Measurements from ENCODE around the gene PSMG4.

PSMG4 gene

DNA sequence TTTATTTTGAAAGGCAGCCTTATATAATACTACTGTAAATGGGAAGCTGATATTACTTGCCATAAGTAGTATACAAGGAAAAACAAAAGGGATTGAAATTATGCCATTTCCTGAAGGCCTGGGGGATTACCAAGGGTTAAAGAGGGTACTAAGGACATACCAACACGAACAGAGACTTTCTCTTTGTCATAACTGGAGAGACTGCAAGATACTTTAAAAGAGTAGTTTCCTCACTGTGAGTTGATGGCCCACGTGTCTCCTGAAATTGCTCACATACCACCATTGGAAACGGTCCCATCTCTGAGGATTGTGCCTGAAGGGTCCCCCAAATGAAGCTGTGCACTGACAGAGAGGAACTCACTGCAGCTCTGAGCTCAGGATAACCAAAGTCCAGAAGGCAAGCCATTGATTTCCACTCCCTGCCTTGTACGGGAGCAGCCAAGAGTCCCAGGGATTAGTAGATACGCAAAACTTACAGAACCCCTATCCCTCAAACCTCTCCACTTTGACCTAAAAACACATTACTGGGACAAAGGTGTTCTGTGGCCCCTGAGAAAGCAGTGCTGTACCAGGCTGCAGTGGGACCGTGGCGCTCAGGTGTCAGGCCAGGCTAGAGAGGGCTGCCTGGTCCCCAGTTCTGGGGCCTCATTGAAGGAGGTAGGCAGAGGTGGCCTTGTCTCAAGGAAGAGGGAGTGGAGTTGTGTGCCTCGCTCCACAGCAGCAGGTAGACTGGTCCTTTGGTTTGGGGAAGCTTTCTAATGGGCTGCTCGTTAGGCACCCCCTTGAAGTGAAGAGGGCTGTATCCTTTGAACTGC, 15.2 kb downstream of the PSMG4 start:
- H3K4me1 ChIP-seq (ENCODE audit: control insufficient read depth, insufficient read depth, low read length) = no peaks in the 10 kb centered on the region; the same call in 1 of the 2 replicates
- H3K9me3 ChIP-seq (ENCODE audit: control insufficient read depth, insufficient read depth, low read depth, low read length) = no peaks in the 10 kb centered on the region
- CTCF ChIA-PET = interaction anchor here (0.5 to 2.0 kb wide), 3 partner anchors 137 to 458 kb away, joined by 3 to 7 read pairs (median 4); no protein-coding TSS in a partner anchor
- H3K4me3 ChIP-seq (ENCODE audit: low read depth, low read length) = no peak overlapping the region
- POLR2A ChIA-PET = interaction anchor here (0.6 kb wide), 1 partner anchor 517 kb away, joined by 3 read pairs; no protein-coding TSS in a partner anchor
- H3K36me3 ChIP-seq (ENCODE audit: control insufficient read depth in 2 of 2, insufficient read depth in 1 of 2, low read length in 2 of 2) = peaks cover 3 to 60% of the 10 kb centered on the region in 2 experiments; a peak in 2 of 3 replicates
- H3K27ac ChIP-seq (ENCODE audit: extremely low read depth, low read depth, low read length) = no peak overlapping the region
- TF ChIP-seq ZNF776 (tag by site-specific recombination; IDR thresholded peaks at IDR 0.05; ENCODE audit: borderline replicate concordance) (no peak), IKZF3 (tag by site-specific recombination; IDR thresholded peaks at IDR 0.05) (no peak), ZNF311 (tag by site-specific recombination; IDR thresholded peaks at IDR 0.05; ENCODE audit: borderline replicate concordance) (no peak), KLF16 (tag by site-specific recombination; IDR thresholded peaks at IDR 0.05) (no peak), ZNF426 (tag by site-specific recombination; IDR thresholded peaks at IDR 0.05) (no peak), GLIS2 (tag by site-specific recombination; IDR thresholded peaks at IDR 0.05) (no peak), ZBTB48 (tag by site-specific recombination; IDR thresholded peaks at IDR 0.05) (no peak), ZNF658 (tag by site-specific recombination; IDR thresholded peaks at IDR 0.05) (no peak)
- TF ChIP-seq, protein P1, sequence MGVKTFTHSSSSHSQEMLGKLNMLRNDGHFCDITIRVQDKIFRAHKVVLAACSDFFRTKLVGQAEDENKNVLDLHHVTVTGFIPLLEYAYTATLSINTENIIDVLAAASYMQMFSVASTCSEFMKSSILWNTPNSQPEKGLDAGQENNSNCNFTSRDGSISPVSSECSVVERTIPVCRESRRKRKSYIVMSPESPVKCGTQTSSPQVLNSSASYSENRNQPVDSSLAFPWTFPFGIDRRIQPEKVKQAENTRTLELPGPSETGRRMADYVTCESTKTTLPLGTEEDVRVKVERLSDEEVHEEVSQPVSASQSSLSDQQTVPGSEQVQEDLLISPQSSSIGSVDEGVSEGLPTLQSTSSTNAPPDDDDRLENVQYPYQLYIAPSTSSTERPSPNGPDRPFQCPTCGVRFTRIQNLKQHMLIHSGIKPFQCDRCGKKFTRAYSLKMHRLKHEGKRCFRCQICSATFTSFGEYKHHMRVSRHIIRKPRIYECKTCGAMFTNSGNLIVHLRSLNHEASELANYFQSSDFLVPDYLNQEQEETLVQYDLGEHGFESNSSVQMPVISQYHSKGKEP (tag by site-specific recombination; IDR thresholded peaks at IDR 0.05) = no peak

DNA sequence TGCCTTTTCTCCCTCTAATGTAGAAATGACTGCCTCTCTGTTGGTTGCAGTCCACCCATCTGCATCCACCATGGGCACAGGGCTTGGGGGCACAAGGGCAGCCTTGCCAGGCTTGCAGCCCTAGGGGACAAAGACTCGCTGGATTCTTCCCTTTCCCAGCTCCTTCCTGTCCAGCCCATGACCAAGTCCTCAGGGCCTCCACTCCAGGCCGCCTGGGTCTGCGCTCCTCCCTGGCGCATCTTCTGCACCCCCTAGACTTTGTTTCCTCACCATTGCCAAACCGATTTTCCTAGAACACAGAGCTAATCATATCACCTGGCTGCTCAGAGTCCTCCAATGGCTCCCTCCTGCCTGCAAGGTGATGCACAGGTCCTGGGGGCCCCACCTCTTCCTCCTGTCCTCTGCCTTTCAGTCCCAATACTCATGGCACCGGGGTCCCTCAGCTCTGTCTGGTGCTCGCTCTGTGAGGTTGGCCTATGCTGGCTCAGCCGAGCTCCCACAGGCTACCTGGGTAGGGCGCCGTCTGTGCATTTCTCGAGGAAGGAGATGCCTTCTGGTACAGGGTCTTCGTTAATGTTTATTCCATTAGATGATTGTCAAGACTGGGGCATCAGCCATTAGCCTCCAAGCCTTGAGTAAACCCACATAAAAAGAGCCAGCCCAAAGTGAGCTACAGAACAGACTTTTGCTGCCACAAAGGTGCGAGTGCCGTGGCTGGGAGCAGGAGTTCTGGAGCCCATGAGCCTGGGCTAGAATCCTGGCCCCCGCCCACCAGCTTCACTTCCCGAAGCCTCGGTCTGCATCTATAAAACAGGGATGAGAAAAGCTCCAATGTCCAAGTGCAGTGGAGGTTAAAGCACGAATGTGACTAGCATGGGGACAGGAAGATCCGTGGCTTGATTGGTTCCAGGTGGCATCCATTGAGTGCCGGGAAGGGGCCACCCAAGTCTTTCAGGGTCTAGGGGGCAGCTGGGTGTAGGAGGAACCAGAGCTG, 17.7 kb downstream of the PSMG4 start:
- CTCF ChIA-PET = interaction anchor here (0.5 to 2.0 kb wide), 6 partner anchors 25 to 702 kb away, joined by 3 to 7 read pairs (median 4); no protein-coding TSS in a partner anchor
- no peaks in the 10 kb centered on the region for H3K9me3 ChIP-seq (ENCODE audit: control insufficient read depth, insufficient read depth, low read depth, low read length)
- no peaks in the 10 kb centered on the region; the same call in 1 of the 2 replicates for H3K4me1 ChIP-seq (ENCODE audit: control insufficient read depth, insufficient read depth, low read length)
- H3K27ac ChIP-seq (ENCODE audit: extremely low read depth, low read depth, low read length) = no peak overlapping the region
- TF ChIP-seq KLF1 (tag by site-specific recombination; IDR thresholded peaks at IDR 0.05) (no peak), ZNF184 (tag by site-specific recombination; IDR thresholded peaks at IDR 0.05) (no peak)
- H3K36me3 ChIP-seq (ENCODE audit: control insufficient read depth in 2 of 2, insufficient read depth in 1 of 2, low read length in 2 of 2) = peaks cover 0 to 34% of the 10 kb centered on the region in 2 experiments; a peak in 2 of 3 replicates
- POLR2A ChIA-PET = interaction anchor here (1.4 kb wide), 1 partner anchor 9 kb away, joined by 4 read pairs; no protein-coding TSS in a partner anchor
- H3K4me3 ChIP-seq (ENCODE audit: low read depth, low read length) = no peak overlapping the region

DNA sequence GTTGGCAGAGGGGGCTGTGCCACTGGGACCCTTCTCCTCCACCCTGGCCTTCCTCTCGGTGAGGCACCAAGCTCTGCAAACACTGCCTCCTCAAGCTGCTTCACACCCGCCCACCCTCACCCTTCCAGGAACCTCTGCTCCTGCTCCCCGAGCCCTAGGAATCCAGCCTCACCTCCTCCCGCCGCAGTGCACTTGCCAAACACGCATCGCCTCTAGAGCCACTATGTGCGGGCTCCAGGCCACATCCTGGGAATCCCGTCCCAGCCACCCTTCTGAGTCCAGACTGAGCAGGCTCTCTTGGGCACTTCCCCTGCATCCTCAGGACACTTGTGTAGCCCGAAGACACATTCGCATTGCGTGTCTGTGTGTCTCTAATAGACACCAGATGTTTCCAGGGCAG, 18.5 kb downstream of the PSMG4 start:
- peaks cover 0 to 31% of the 10 kb centered on the region in 2 experiments; a peak in 2 of 3 replicates for H3K36me3 ChIP-seq (ENCODE audit: control insufficient read depth in 2 of 2, insufficient read depth in 1 of 2, low read length in 2 of 2)
- no peaks in the 10 kb centered on the region; the same call in 1 of the 2 replicates for H3K4me1 ChIP-seq (ENCODE audit: control insufficient read depth, insufficient read depth, low read length)
- H3K4me3 ChIP-seq (ENCODE audit: low read depth, low read length) = no peak overlapping the region
- ChIA-PET POLR2A (interaction anchor here (1.4 kb wide), 1 partner anchor 10 kb away, joined by 4 read pairs; no protein-coding TSS in a partner anchor), CTCF (interaction anchor here (0.7 to 2.0 kb wide), 3 partner anchors 454 to 701 kb away, joined by 3 to 7 read pairs (median 5); no protein-coding TSS in a partner anchor)
- no peak for TF ChIP-seq MYNN (tag by site-specific recombination; IDR thresholded peaks at IDR 0.05; ENCODE audit: borderline replicate concordance)
- no peak for TF ChIP-seq ZFP69B (tag by site-specific recombination; IDR thresholded peaks at IDR 0.05)
- no peak for TF ChIP-seq ZNF19 (tag by site-specific recombination; IDR thresholded peaks at IDR 0.05; ENCODE audit: low read depth)
- TF ChIP-seq, protein P2, sequence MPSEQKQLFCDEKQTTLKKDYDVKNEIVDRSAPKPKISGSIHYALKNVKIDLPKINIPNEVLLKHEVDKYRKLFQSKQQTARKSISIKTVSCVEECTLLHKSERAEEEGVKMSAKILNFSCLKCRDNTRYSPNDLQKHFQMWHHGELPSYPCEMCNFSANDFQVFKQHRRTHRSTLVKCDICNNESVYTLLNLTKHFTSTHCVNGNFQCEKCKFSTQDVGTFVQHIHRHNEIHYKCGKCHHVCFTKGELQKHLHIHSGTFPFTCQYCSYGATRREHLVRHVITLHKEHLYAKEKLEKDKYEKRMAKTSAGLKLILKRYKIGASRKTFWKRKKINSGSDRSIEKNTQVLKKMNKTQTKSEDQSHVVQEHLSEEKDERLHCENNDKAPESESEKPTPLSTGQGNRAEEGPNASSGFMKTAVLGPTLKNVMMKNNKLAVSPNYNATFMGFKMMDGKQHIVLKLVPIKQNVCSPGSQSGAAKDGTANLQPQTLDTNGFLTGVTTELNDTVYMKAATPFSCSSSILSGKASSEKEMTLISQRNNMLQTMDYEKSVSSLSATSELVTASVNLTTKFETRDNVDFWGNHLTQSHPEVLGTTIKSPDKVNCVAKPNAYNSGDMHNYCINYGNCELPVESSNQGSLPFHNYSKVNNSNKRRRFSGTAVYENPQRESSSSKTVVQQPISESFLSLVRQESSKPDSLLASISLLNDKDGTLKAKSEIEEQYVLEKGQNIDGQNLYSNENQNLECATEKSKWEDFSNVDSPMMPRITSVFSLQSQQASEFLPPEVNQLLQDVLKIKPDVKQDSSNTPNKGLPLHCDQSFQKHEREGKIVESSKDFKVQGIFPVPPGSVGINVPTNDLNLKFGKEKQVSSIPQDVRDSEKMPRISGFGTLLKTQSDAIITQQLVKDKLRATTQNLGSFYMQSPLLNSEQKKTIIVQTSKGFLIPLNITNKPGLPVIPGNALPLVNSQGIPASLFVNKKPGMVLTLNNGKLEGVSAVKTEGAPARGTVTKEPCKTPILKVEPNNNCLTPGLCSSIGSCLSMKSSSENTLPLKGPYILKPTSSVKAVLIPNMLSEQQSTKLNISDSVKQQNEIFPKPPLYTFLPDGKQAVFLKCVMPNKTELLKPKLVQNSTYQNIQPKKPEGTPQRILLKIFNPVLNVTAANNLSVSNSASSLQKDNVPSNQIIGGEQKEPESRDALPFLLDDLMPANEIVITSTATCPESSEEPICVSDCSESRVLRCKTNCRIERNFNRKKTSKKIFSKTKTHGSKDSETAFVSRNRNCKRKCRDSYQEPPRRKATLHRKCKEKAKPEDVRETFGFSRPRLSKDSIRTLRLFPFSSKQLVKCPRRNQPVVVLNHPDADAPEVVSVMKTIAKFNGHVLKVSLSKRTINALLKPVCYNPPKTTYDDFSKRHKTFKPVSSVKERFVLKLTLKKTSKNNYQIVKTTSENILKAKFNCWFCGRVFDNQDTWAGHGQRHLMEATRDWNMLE (tag by site-specific recombination; conservative IDR thresholded peaks at IDR 0.05; ENCODE audit: low read depth) = no peak
- TF ChIP-seq, protein P3, sequence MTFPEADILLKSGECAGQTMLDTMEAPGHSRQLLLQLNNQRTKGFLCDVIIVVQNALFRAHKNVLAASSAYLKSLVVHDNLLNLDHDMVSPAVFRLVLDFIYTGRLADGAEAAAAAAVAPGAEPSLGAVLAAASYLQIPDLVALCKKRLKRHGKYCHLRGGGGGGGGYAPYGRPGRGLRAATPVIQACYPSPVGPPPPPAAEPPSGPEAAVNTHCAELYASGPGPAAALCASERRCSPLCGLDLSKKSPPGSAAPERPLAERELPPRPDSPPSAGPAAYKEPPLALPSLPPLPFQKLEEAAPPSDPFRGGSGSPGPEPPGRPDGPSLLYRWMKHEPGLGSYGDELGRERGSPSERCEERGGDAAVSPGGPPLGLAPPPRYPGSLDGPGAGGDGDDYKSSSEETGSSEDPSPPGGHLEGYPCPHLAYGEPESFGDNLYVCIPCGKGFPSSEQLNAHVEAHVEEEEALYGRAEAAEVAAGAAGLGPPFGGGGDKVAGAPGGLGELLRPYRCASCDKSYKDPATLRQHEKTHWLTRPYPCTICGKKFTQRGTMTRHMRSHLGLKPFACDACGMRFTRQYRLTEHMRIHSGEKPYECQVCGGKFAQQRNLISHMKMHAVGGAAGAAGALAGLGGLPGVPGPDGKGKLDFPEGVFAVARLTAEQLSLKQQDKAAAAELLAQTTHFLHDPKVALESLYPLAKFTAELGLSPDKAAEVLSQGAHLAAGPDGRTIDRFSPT (tag by site-specific recombination; IDR thresholded peaks at IDR 0.05) = no peak
- no peak overlapping the region for H3K27ac ChIP-seq (ENCODE audit: extremely low read depth, low read depth, low read length)
- no peaks in the 10 kb centered on the region for H3K9me3 ChIP-seq (ENCODE audit: control insufficient read depth, insufficient read depth, low read depth, low read length)

Measured in HEK293 (cell line).